Endothelial cell of umbilical vein (primary cell): ENCODE measurements around the gene TANGO6. TPM values are rescaled to one million over a fixed set of nuclear protein-coding genes. Genes with fewer than 3 reads are reported as not detected.

Experiments
- BruUV-seq: library from RNA; stranded (reverse); fragments of 400-500 nt; replicated peaks from 2 replicates; lab custom pipeline; 2021; lab: Mats Ljungman, UMichigan
- CTCF ChIA-PET: fragments of 300-600, 350-600 bp; sonication (Branson Sonifier 250); formaldehyde crosslinking; loops from one replicate; lab custom pipeline; 2021; ENCODE audit warnings: antibody characterized with exemption, inconsistent platforms; lab: Charles Lee
- POLR2A ChIA-PET: fragments of 300-600, 350-600 bp; sonication (Branson Sonifier 250); formaldehyde crosslinking; loops from one replicate; lab custom pipeline; 2021; ENCODE audit warnings: antibody characterized with exemption, inconsistent platforms; lab: Charles Lee
- DNase-seq: peaks from one replicate; pipeline ENCODE4 v3.0.0-alpha.2; 2011; ENCODE audit warnings: low read depth, low spot score
- FAIRE-seq: peaks from 2 replicates; lab custom pipeline; 2011; peaks lifted over from hg19 to GRCh38; lab: Jason Lieb, UNC
- H2AFZ ChIP-seq: 2 replicates; pipeline ENCODE4 v1.6.0; 2012; ENCODE audit warnings: low read depth, low read length, control low read depth, inconsistent platforms
- H3K27ac ChIP-seq: 2 replicates; pipeline ENCODE4 v1.5.1; 2011; ENCODE audit warnings: low read depth, mild to moderate bottlenecking, control low read depth, low read length, moderate library complexity; ENCODE audit not compliant: insufficient read depth
- H3K27me3 ChIP-seq, 2 experiments: 2 replicates each; pipeline versions ENCODE4 v1.6.0 to v1.6.1; 2011; ENCODE audit warnings: low read length in 2 of 2, mixed read lengths in 1 of 2; ENCODE audit not compliant: control insufficient read depth in 2 of 2, insufficient read depth in 2 of 2
- H3K36me3 ChIP-seq, 2 experiments: 2 replicates in 1 of 2; 3 replicates in 1 of 2; pipeline ENCODE4 v1.5.1; 2011; ENCODE audit warnings: low read length in 2 of 2, mild to moderate bottlenecking in 1 of 2, moderate library complexity in 1 of 2; ENCODE audit not compliant: control insufficient read depth in 2 of 2, insufficient read depth in 2 of 2; ENCODE audit errors: extremely low read depth in 1 of 2
- H3K4me1 ChIP-seq: 3 replicates; pipeline ENCODE4 v1.5.1; 2011; ENCODE audit warnings: mild to moderate bottlenecking, low read length; ENCODE audit not compliant: control insufficient read depth, insufficient read depth; ENCODE audit errors: extremely low read depth
- H3K4me2 ChIP-seq: 2 replicates; pipeline ENCODE4 v1.6.1; 2011; ENCODE audit warnings: low read length, control low read depth, mixed read lengths; ENCODE audit not compliant: insufficient read depth
- H3K4me3 ChIP-seq, 3 experiments: fragments of 200-600 bp in 1 of 3; sonication (generic), shearing (Covaris generic) in 1 of 3; replicated peaks in 1 of 3; 2 replicates each; pipeline ENCODE4 v1.5.1; 2011 to 2016; ENCODE audit warnings: control low read depth in 3 of 3, low read length in 3 of 3, mild to moderate bottlenecking in 2 of 3, inconsistent platforms in 1 of 3, low read depth in 1 of 3, moderate library complexity in 1 of 3; ENCODE audit not compliant: insufficient read depth in 1 of 3
- H3K79me2 ChIP-seq: 2 replicates; pipeline ENCODE4 v1.6.0; 2012; ENCODE audit warnings: low read length, inconsistent platforms; ENCODE audit not compliant: control insufficient read depth, insufficient read depth
- H3K9ac ChIP-seq: replicated peaks from 2 replicates; pipeline ENCODE3; 2011; ENCODE audit warnings: low read length, control low read depth; ENCODE audit not compliant: insufficient read depth; ENCODE audit errors: extremely low read depth
- H3K9me1 ChIP-seq: replicated peaks from 3 replicates; pipeline ENCODE4 v1.6.0; 2011; ENCODE audit warnings: mild to moderate bottlenecking, low read length; ENCODE audit not compliant: control insufficient read depth, insufficient read depth; ENCODE audit errors: extremely low read depth
- H3K9me3 ChIP-seq: replicated peaks from 2 replicates; pipeline ENCODE4 v1.5.1; 2012; ENCODE audit warnings: low read length, inconsistent platforms; ENCODE audit not compliant: control insufficient read depth, insufficient read depth
- H4K20me1 ChIP-seq: replicated peaks from 2 replicates; pipeline ENCODE3; 2011; ENCODE audit warnings: mild to moderate bottlenecking, low read length; ENCODE audit not compliant: control insufficient read depth, insufficient read depth; ENCODE audit errors: extremely low read depth
- FOS ChIP-seq: IDR thresholded peaks from 2 replicates; pipeline ENCODE4 v1.6.1; 2011; ENCODE audit warnings: mild to moderate bottlenecking, low read length, moderate library complexity, borderline replicate concordance; ENCODE audit not compliant: insufficient read depth
- JUN ChIP-seq: IDR thresholded peaks from 2 replicates; pipeline ENCODE4 v1.6.1; 2011; ENCODE audit warnings: borderline replicate concordance, low read depth; ENCODE audit not compliant: insufficient read length, insufficient read depth
- POLR2AphosphoS5 ChIP-seq: IDR thresholded peaks from 2 replicates; pipeline ENCODE4 v1.6.1; 2012; ENCODE audit warnings: low read depth, mild to moderate bottlenecking, control low read depth, low read length, moderate library complexity; ENCODE audit not compliant: insufficient read depth
- dilution Hi-C: fragments of 300-500 bp; cut with MboI; formaldehyde crosslinking; loops from one replicate; pipeline ENCODE4 v1.15.0; 2019; ENCODE audit warnings: low sequenced_read_pairs; ENCODE audit not compliant: extremely low pct_ligation_motif_present
- intact Hi-C: fragments of 100-400 bp; cut with micrococcal nuclease; formaldehyde crosslinking; loops from one replicate; pipeline ENCODE4 v1.10.0; 2022
- polyA plus RNA-seq, 4 experiments: library from polyadenylated mRNA; depleted of rRNA in 3 of 4; stranded (reverse) in 3 of 4; unstranded in 1 of 4; fragments of >200 nt; gene quantifications; 2 replicates each; pipeline versions ENCODE4 v1.2.1 to v1.2.3, GENCODE V29; 2011 to 2012; ENCODE audit warnings: missing spikeins in 1 of 4
- total RNA-seq: library from RNA; stranded (reverse); gene quantifications from 2 replicates; pipeline ENCODE4 v1.2.3, GENCODE V29; 2021
- TF ChIP-seq, protein P1 (sequence below), 2 donors: IDR thresholded peaks; 1 replicate in 1 of 2; 2 replicates in 1 of 2; pipeline ENCODE4 v1.5.1; 2011; ENCODE audit warnings: low read length in 2 of 2, mild to moderate bottlenecking in 2 of 2, moderate library complexity in 2 of 2, control low read depth in 1 of 2, inconsistent platforms in 1 of 2, low read depth in 1 of 2; ENCODE audit not compliant: insufficient read depth in 1 of 2; ENCODE audit errors: extremely low read depth in 1 of 2

The TANGO6 gene
- total and polyA plus RNA-seq, 2 donors (not counting 3 experiments of a cell fraction or from before 2014, with no cell fraction given): 6.7 to 21.2 TPM

DNA sequence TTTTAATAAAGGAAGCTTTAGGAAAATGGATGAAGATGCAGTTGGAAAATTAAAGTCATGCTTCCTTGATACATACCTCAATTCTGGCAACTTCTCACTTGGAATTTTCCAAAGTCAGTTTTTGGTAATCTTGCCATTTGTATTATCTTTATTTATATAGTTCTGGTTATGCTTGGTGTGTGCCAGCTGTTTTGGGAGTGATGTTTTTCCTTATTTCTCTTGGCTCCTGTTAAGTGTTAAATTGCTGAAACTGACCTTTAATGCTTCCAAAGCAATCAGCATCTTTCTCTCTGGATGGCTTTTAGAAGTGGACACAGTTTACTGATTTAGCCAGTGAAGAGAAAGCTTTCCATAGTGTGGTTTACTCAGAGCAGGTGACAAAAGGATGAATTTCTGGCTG lies 192.0 kb downstream of the TANGO6 start:
- Histone ChIP-seq H3K9me1 (no peaks in the 10 kb centered on the region), H3K79me2 (no peaks in the 10 kb centered on the region), H3K9me3 (no peaks in the 10 kb centered on the region), H4K20me1 (no peaks in the 10 kb centered on the region), H3K27me3 (no peaks in the 10 kb centered on the region), H2AFZ (no peak overlapping the region), H3K36me3 (no peaks in the 10 kb centered on the region), H3K4me2 (no peak overlapping the region), H3K4me3 (no peak overlapping the region), H3K27ac (no peak overlapping the region), H3K9ac (no peak overlapping the region), H3K4me1 (peaks cover 14% of the 10 kb centered on the region)
- intact Hi-C loops (no loop called here), dilution Hi-C loops (no loop called here)
- CTCF ChIA-PET: interaction anchor here (1.2 to 2.6 kb wide), 3 partner anchors 8 to 77 kb away, joined by 3 to 11 read pairs (median 3); no protein-coding TSS in a partner anchor
- DNase-seq: no peak
- no peak for FAIRE-seq
- no peak for TF ChIP-seq JUN
- TF ChIP-seq, protein P1, sequence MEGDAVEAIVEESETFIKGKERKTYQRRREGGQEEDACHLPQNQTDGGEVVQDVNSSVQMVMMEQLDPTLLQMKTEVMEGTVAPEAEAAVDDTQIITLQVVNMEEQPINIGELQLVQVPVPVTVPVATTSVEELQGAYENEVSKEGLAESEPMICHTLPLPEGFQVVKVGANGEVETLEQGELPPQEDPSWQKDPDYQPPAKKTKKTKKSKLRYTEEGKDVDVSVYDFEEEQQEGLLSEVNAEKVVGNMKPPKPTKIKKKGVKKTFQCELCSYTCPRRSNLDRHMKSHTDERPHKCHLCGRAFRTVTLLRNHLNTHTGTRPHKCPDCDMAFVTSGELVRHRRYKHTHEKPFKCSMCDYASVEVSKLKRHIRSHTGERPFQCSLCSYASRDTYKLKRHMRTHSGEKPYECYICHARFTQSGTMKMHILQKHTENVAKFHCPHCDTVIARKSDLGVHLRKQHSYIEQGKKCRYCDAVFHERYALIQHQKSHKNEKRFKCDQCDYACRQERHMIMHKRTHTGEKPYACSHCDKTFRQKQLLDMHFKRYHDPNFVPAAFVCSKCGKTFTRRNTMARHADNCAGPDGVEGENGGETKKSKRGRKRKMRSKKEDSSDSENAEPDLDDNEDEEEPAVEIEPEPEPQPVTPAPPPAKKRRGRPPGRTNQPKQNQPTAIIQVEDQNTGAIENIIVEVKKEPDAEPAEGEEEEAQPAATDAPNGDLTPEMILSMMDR (IDR thresholded peaks at IDR 0.05; ENCODE audit: extremely low read depth in 1 of 2, insufficient read depth in 1 of 2, low read depth in 1 of 2, low read length in 2 of 2): no peak
- POLR2A ChIA-PET: interaction anchor here (0.6 kb wide), 1 partner anchor 14 kb away, joined by 3 read pairs; no protein-coding TSS in a partner anchor
- no TSS peak for BruUV-seq

DNA sequence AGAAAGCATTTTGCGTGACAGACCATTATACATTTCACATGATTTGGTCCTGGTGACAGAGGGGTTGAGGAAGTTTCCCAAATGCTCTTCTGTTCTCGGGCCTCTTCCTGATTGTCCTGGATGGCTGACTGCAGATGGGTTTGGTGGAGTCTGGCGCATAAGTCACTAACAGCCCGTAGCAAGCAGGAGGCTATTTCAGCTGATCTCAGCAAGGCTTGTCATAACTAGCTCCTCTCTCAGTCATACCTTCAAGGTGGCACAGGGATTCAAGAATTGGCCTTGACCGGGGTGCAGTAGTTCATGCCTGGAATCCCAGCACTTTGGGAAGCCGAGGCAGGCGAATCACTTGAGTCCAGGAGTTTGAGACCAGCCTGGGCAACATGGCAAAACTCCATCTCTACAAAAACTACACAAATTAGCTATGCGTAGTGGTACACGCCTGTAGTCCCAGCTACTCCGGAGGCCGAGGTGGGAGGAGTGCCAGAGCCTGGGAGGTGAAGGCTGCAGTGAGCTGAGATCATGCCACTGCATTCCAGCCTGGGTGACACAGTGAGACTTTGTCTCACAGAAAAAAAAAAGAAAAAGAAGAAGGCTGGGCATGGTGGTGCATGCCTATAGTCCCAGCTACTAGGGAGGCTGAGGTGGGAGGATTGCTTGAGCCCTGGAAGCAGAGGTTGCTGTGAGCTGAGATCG lies 193.2 kb downstream of the TANGO6 start:
- no peaks in the 10 kb centered on the region for H3K79me2 ChIP-seq
- H2AFZ ChIP-seq: no peak overlapping the region
- H3K27me3 ChIP-seq: no peaks in the 10 kb centered on the region
- ChIA-PET CTCF (interaction anchor here (0.8 to 2.6 kb wide), 5 partner anchors 10 to 189 kb away, joined by 3 to 11 read pairs (median 3); no protein-coding TSS in a partner anchor), POLR2A (no interaction called here)
- no peak overlapping the region for H3K27ac ChIP-seq
- no peak overlapping the region for H3K9ac ChIP-seq
- H4K20me1 ChIP-seq: no peaks in the 10 kb centered on the region
- no peak overlapping the region for H3K4me3 ChIP-seq
- H3K36me3 ChIP-seq: no peaks in the 10 kb centered on the region
- peaks cover 21% of the 10 kb centered on the region for H3K4me1 ChIP-seq
- no peak overlapping the region for H3K4me2 ChIP-seq
- H3K9me3 ChIP-seq: no peaks in the 10 kb centered on the region
- BruUV-seq: no TSS peak
- TF ChIP-seq FOS (no peak), POLR2AphosphoS5 (no peak)
- TF ChIP-seq, protein P1 (IDR thresholded peaks at IDR 0.05; ENCODE audit: extremely low read depth in 1 of 2, insufficient read depth in 1 of 2, low read depth in 1 of 2, low read length in 2 of 2): no peak
- intact Hi-C loops: no loop called here
- FAIRE-seq (no peak), DNase-seq (no peak)
- dilution Hi-C loops: no loop called here
- H3K9me1 ChIP-seq: no peaks in the 10 kb centered on the region
